ENCODE results near the gene KIF17. TPM values are rescaled to one million over a fixed set of nuclear protein-coding genes. Genes with fewer than 3 reads are reported as not detected.

KIF17 gene
- total and polyA plus RNA-seq, 2 of the 4 experiments (the other 2 are of a cell fraction): 4.5 to 5.7 TPM

DNA sequence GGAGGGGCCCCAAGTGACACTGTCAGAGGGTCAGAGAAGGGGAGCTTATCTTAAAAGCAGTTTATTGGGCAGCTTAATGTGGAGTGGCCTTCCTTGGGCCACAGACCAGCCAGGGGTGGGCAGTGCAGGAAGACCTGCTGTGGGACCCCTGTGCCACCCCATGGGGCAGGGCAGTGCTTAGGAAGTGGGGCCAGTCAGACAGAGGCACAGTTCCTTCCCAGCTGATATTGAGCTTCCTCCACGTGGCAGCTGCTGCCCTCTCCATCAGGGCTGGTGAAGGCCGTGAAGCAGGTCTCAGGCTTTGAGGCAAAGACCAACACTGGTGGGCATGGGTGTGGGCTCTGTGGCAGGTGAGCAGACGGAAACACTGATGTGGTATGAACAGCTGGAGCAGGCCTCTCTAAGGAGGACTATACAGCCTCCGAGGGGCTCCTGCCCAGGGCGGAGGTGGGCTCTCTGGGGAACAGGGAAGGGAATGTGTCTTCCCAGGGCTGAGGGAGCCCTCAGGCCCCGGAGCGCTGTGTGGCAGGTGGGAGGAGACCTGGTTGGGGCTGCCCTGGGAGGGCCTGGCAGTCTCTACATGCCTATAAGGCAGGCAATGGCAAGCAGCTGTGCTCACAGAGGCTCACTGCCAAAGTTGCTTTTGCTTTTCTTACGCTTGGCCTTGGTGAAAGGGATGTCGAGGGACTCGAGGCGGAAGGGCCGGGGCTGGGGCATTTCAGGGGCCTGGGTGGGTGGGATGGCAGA lies 53.7 kb downstream of the KIF17 start:
- in situ Hi-C loops (cut with MboI; ENCODE audit: low sequenced_read_pairs): no loop called here
- no peak overlapping the region for H4K5ac ChIP-seq (ENCODE audit: low read depth, low read length)
- peaks cover 14 to 30% of the 10 kb centered on the region in 2 experiments for H3K79me1 ChIP-seq (ENCODE audit: low read depth in 1 of 2, low read length in 2 of 2)
- H3K9me3 ChIP-seq (ENCODE audit: control insufficient read depth, insufficient read depth, low read length): no peaks in the 10 kb centered on the region
- no peak overlapping the region for H3K4me3 ChIP-seq (ENCODE audit: insufficient read depth, low read depth, low read length)
- H2AK5ac ChIP-seq (ENCODE audit: low read depth, low read length): no peak overlapping the region
- H4K20me1 ChIP-seq (ENCODE audit: insufficient read depth, low read length): no peaks in the 10 kb centered on the region; the same call in 1 of the 2 replicates
- no peak overlapping the region for H3K14ac ChIP-seq (replicated peaks; ENCODE audit: low read depth, low read length)
- H2BK5ac ChIP-seq (ENCODE audit: low read depth, low read length, poor library complexity, severe bottlenecking): no peak overlapping the region
- no peak overlapping the region for H4K91ac ChIP-seq (ENCODE audit: insufficient read depth, low read depth, low read length)
- no peak overlapping the region for H2AFZ ChIP-seq (replicated peaks; ENCODE audit: low read length, poor library complexity)
- no peak overlapping the region for H2AK9ac ChIP-seq (replicated peaks; ENCODE audit: low read depth, low read length, poor library complexity)
- WGBS, 2 experiments (ENCODE audit: extremely low coverage in 2 of 2, insufficient read length in 1 of 2): 72% methylated on average over 7 of the region's 12 CpGs; no CpG with 5 or more reads in 1 of the 2 experiments
- ChIA-PET CTCF (no interaction called here), POLR2A (ENCODE audit: unreplicated experiment) (no interaction called here)
- H3K9ac ChIP-seq (ENCODE audit: low read depth, low read length): no peak overlapping the region
- no TSS peak for BruUV-seq (replicated peaks)
- no peak overlapping the region for H2BK120ac ChIP-seq (ENCODE audit: low read depth, low read length)
- TF ChIP-seq MXI1 (IDR thresholded peaks at IDR 0.05; ENCODE audit: borderline replicate concordance, low read depth, low read length): no peak
- TF ChIP-seq MAFK (IDR thresholded peaks at IDR 0.05; ENCODE audit: low read depth, low read length): no peak
- TF ChIP-seq MAZ (IDR thresholded peaks at IDR 0.05; ENCODE audit: borderline replicate concordance, low read depth, low read length): no peak
- TF ChIP-seq NFE2L2 (IDR thresholded peaks at IDR 0.05; ENCODE audit: low read depth, low read length): no peak
- TF ChIP-seq POLR2A (IDR thresholded peaks at IDR 0.05; ENCODE audit: low read depth, low read length): no peak
- no peak for TF ChIP-seq SMC3 (IDR thresholded peaks at IDR 0.05; ENCODE audit: low read depth, low read length)
- TF ChIP-seq, protein P1, sequence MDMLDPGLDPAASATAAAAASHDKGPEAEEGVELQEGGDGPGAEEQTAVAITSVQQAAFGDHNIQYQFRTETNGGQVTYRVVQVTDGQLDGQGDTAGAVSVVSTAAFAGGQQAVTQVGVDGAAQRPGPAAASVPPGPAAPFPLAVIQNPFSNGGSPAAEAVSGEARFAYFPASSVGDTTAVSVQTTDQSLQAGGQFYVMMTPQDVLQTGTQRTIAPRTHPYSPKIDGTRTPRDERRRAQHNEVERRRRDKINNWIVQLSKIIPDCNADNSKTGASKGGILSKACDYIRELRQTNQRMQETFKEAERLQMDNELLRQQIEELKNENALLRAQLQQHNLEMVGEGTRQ (IDR thresholded peaks at IDR 0.05; ENCODE audit: low read depth, low read length): no peak
- no peak for TF ChIP-seq CHD1 (IDR thresholded peaks at IDR 0.05; ENCODE audit: low read depth, low read length)
- peaks cover 9% of the 10 kb centered on the region for H3K9me1 ChIP-seq (ENCODE audit: insufficient read depth, low read length)
- peaks cover 4% of the 10 kb centered on the region for H3K4me1 ChIP-seq (ENCODE audit: control insufficient read depth, insufficient read depth, low read length)
- intact Hi-C loops (cut with micrococcal nuclease): no loop called here
- H3K23ac ChIP-seq (ENCODE audit: low read depth, low read length): no peak overlapping the region
- H3K36me3 ChIP-seq (ENCODE audit: control insufficient read depth, insufficient read depth, low read length): no peaks in the 10 kb centered on the region
- H3K27me3 ChIP-seq (ENCODE audit: control insufficient read depth, insufficient read depth, low read length): no peaks in the 10 kb centered on the region
- H3K18ac ChIP-seq (ENCODE audit: low read depth, low read length): no peak overlapping the region
- H2BK15ac ChIP-seq (ENCODE audit: low read depth, low read length): no peak overlapping the region
- ATAC-seq (ENCODE audit: low read depth) (no peak), DNase-seq (no peak)
- H4K8ac ChIP-seq (ENCODE audit: low read depth in 2 of 2, low read length in 2 of 2): no peak overlapping the region
- no peak overlapping the region for H3K4me2 ChIP-seq (ENCODE audit: low read depth, low read length)
- no peak overlapping the region for H3K27ac ChIP-seq (ENCODE audit: insufficient read depth, low read length)
- H3K56ac ChIP-seq (ENCODE audit: extremely low read depth, insufficient read depth, low read length): no peak overlapping the region
- no peak overlapping the region for H2BK20ac ChIP-seq (ENCODE audit: low read depth, low read length)
- dilution Hi-C loops (cut with HindIII; ENCODE audit: low sequenced_read_pairs, unreplicated experiment): no loop called here
- H3K4ac ChIP-seq (ENCODE audit: low read depth, low read length): no peak overlapping the region

Data from IMR-90 (cell line).